ENCODE measurements around the gene WDFY4. TPM values are rescaled to one million over a fixed set of nuclear protein-coding genes. Genes with fewer than 3 reads are reported as not detected.

The WDFY4 gene
- total RNA-seq, 1 donor from 2014 or later = 4.3 TPM

DNA sequence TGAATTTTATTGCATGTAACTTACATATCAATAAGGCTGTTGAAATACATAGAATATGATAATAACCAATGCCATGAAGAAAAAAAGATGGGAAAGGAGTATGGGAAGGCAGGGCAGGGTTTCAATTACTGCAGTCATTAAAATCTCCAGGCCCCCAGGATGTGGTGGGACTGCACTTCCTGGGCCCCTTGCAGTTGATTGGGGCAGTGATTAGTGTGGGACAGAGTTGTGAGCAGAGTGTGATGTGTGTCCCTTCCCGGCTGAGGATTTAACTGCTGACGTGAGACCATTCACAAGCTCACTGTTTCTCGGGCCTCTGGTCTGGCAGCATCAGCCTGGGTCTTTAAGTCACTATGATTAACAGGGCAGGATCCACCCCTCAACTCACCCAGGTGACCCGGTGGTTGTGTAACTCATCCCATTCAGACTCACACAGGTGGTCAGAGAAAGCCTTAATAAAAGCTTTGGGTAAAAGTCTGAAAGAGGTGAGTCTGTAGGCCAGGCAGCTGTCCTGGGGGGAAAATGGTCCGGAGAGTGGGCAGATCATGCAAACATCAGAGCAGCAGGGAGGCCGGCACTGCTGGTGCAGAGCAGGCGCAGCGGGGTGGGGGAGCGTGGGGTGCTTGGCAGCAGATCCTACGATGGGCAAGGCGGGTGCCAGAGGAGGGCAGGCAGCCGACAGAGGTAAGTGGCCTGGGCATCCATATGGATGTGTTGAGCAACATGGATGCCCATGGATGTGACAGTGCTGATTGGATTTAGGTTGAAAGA is 36.3 kb upstream of the WDFY4 start:
- Mint-ChIP-seq H3K9me3 (no peaks in the 10 kb centered on the region), H3K4me1 (no peaks in the 10 kb centered on the region), H3K27ac (no peak overlapping the region), H3K36me3 (no peaks in the 10 kb centered on the region), H3K27me3 (ENCODE audit: low read depth) (peaks cover 81% of the 10 kb centered on the region), H3K4me3 (no peak overlapping the region)
- TF ChIP-seq, protein P1, sequence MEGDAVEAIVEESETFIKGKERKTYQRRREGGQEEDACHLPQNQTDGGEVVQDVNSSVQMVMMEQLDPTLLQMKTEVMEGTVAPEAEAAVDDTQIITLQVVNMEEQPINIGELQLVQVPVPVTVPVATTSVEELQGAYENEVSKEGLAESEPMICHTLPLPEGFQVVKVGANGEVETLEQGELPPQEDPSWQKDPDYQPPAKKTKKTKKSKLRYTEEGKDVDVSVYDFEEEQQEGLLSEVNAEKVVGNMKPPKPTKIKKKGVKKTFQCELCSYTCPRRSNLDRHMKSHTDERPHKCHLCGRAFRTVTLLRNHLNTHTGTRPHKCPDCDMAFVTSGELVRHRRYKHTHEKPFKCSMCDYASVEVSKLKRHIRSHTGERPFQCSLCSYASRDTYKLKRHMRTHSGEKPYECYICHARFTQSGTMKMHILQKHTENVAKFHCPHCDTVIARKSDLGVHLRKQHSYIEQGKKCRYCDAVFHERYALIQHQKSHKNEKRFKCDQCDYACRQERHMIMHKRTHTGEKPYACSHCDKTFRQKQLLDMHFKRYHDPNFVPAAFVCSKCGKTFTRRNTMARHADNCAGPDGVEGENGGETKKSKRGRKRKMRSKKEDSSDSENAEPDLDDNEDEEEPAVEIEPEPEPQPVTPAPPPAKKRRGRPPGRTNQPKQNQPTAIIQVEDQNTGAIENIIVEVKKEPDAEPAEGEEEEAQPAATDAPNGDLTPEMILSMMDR (IDR thresholded peaks at IDR 0.05; ENCODE audit: unreplicated experiment) = no peak
- DNase-seq (ENCODE audit: low spot score in 2 of 2, unreplicated experiment in 2 of 2) = no peak

DNA sequence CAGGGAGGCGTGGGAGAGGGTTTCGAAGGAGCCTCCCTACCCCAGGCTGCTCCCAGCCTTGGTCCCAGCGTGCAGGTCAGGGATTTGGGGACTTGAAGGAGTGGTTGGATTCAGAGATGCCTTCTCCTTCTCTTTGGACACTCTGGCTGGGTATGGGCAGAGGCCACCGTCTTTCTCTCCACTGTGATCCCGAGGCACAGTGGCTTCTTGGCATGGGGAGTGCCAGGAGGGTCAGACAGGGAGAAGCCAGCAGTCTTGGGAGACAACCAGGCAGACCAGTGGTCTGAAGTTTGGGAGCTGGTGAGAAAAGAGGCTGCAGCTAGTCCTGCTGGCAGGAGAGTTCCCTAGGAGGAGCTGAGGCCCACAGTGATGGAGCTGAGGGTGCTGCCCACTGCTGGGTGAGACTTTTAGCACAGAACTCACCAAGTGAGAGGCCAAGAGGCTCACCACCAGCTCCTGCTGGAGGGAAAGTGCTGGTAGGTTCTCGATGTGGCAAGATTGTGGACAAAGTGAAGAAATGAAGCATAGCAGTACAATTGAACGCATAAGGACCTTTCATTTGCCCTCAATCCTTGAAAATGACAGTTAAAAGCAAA is 35.2 kb upstream of the WDFY4 start:
- Mint-ChIP-seq H3K36me3 (no peaks in the 10 kb centered on the region), H3K27ac (no peak overlapping the region), H3K27me3 (ENCODE audit: low read depth) (peaks cover 87% of the 10 kb centered on the region), H3K9me3 (no peaks in the 10 kb centered on the region), H3K4me1 (no peaks in the 10 kb centered on the region), H3K4me3 (no peak overlapping the region)
- no peak for DNase-seq (ENCODE audit: low spot score in 2 of 2, unreplicated experiment in 2 of 2)
- TF ChIP-seq, protein P1 (IDR thresholded peaks at IDR 0.05; ENCODE audit: unreplicated experiment) = no peak

DNA sequence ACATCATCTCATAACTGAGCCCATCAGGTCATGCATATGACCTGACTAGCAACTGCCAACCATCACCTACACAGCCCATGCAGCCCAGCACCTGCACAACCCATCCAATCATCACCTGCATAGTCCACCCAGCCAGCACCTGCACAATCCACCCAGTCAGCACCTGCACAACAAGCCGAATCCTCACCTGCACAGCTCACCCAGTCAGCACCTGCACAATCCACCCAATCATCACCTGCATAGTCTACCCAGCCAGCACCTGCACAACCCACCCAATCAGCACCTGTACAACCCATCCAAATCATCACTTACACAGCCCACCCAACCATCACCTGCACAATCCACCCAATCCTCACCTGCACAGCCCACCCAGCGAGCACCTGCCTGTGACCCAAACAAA is 33.4 kb upstream of the WDFY4 start:
- no peak for DNase-seq (ENCODE audit: low spot score in 2 of 2, unreplicated experiment in 2 of 2)
- Mint-ChIP-seq H3K9me3 (no peaks in the 10 kb centered on the region), H3K4me3 (no peak overlapping the region)

DNA sequence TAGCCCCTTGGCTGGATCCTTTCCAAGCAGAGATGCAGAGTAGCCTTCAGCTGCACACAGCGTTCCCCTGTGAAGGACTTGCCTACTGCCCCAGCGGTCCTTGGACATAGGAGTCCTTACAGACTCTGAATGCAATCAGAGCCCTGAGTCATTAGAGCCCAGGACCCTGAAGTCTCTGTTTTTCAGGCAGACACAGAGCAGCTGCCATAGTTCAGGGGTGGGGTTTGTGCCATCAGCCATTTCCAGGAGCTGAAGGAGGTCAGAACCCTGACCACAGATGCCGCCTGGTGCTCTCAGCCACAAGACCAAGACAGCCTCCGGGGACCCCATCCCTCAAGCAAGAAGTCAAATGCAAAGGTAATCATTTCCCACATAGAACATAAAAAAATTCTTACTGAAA is 32.8 kb upstream of the WDFY4 start:
- H3K4me3 Mint-ChIP-seq = no peak overlapping the region

More for the DNA sequence above, 33.4 kb upstream of the WDFY4 start:
- H3K36me3 Mint-ChIP-seq = no peaks in the 10 kb centered on the region
- no peaks in the 10 kb centered on the region for H3K4me1 Mint-ChIP-seq
- TF ChIP-seq, protein P1 (IDR thresholded peaks at IDR 0.05; ENCODE audit: unreplicated experiment) = no peak
- H3K27me3 Mint-ChIP-seq (ENCODE audit: low read depth) = peaks cover 86% of the 10 kb centered on the region
- H3K27ac Mint-ChIP-seq = no peak overlapping the region

DNA sequence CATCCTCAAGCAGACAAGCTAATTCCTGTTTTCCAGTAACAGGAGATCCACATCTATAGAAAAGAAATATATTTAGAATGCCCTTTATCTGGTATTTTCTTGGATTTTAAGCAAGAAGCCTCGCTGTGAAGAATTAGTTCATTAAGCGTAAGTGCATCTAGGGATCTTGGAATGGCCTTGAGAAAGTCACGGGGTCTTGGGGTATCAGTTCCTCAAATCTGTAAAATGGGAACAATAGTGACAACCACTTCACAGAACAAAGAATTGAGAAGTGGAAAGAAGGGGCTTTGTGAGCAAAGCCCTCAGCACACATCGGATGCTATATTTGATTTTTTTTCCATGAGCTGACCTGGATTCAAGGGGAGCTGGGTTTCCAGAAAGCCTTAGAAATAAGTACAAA is 32.3 kb upstream of the WDFY4 start:
- Mint-ChIP-seq H3K4me3 (no peak overlapping the region), H3K27me3 (ENCODE audit: low read depth) (peaks cover 87% of the 10 kb centered on the region), H3K36me3 (no peaks in the 10 kb centered on the region), H3K4me1 (peaks cover 3% of the 10 kb centered on the region), H3K9me3 (no peaks in the 10 kb centered on the region), H3K27ac (no peak overlapping the region)
- DNase-seq (ENCODE audit: low spot score in 2 of 2, unreplicated experiment in 2 of 2) = no peak
- TF ChIP-seq, protein P1 (IDR thresholded peaks at IDR 0.05; ENCODE audit: unreplicated experiment) = no peak

More for the DNA sequence above, 32.8 kb upstream of the WDFY4 start:
- no peaks in the 10 kb centered on the region for H3K9me3 Mint-ChIP-seq
- peaks cover 86% of the 10 kb centered on the region for H3K27me3 Mint-ChIP-seq (ENCODE audit: low read depth)
- H3K4me1 Mint-ChIP-seq = peaks cover 3% of the 10 kb centered on the region
- no peak overlapping the region for H3K27ac Mint-ChIP-seq
- TF ChIP-seq, protein P1 (IDR thresholded peaks at IDR 0.05; ENCODE audit: unreplicated experiment) = no peak
- no peaks in the 10 kb centered on the region for H3K36me3 Mint-ChIP-seq
- no peak for DNase-seq (ENCODE audit: low spot score in 2 of 2, unreplicated experiment in 2 of 2)

All from mesothelial cell of epicardium (in vitro differentiated cells).